ENCODE data around the gene WNT7A.

Gene WNT7A

DNA sequence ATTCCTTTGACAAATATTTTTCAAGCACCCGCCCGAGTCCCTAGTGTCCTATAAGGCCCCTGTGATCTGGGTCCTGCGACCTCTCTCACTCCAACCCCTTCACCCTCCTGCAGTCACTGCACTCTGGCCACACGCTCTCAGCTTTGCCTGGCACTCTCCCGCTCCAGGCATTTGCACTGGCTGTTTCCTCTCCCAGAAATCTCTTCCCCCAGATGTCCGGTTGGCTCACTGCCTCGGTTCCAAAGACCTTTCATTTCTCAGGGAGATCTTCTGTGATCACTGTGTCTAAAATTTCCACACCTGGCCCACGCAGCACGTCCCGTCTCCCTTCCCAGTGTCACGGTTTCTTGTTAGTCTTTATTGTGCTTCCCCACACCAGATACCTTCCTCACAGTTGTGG is 97.4 kb downstream of the WNT7A start:
- DNase-seq (ENCODE audit: extremely low spot score, insufficient read length, low read depth) (no peak), FAIRE-seq (no peak)

DNA sequence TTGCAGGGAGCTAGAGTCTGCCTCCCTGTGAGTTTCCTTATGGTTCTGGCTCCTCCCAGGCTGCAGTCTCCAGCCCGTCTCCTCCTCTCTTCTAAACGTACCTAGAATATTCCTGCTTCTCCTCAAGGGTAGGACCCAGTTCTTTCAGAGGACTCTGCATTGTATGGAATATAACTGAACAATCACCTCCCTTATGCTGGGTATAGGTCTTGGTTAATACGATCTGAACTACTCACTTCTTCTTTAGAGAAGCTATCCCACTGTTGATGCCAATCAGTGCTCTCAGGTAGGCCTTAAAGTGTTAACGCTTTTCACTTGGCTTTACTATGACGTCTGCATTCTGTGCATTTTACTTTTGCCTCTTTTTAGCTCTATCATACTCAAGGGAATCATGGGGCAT is 98.5 kb downstream of the WNT7A start:
- DNase-seq (ENCODE audit: extremely low spot score, insufficient read length, low read depth) (no peak), FAIRE-seq (no peak)

DNA sequence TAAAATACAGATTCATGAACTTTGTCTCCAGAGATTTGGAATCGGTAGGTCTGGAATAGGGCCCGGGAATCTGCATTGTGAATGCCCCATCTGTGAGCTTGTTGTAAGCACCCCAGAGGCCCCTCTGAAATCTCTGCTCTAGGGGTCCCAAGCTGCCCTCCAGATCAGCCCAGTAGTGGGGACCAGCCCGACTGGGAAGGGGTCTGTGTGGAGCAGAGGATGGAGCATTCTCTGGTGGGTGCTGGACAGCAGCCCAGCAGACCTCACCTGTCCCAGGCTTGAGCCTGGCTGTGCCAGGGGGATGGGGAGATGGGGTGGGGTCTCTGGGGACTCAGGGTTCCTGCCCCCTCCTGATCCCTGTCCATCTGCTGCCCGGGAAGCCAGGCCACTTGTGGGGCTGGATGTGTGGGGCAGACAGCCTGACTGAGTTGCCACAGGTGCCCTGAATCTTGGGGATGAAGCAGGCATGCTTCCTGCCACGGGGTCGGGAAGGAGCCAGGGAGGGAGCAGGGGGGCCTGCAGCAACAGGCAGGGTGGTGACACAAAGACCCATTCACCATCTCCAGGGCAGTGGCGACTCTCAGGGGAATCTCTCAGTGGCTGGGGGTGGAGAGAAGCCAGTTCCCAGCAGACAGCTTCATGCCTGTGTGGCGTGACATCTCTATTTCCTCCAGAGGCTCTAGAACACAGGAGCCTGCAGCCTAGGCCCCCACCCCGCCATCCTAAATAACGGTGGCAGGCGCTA is 99.3 kb downstream of the WNT7A start:
- no peak for FAIRE-seq

DNA sequence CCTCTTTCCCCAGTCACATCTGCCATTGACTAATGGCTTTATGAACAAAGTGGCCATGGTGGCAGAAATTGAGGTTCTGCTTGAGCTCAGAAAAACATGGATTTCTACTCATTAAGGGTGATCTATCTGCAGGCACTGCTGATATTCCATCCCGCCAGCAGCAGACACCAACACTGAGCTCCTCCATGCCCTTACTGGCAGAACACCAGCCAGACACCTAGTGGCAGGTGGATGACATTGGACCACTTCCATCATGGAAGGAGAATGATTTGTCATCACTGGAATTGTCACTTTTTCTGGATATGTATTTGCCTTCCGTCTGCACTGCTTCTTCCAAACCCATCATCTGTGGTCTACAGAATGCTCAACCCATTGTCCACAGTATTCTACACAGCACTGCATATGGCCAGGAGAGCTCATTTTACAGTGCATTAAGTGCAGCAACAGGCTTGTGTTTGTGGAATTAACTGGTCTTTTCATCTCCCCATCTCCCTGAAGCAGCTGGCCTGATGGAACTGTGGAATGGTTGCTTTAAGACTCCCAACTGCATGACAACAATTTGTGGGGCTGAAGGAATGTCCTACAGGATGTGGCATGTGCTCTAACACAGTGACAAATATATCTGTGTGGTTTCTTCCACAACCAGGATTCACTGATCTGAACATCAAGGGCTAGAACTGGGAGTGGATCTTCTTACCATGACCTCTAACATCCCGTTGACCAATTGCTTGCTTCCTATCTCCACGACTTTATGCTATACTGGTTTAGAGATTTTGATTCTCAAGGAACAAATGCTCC is 103.4 kb downstream of the WNT7A start:
- FAIRE-seq (no peak), DNase-seq (ENCODE audit: extremely low spot score, insufficient read length, low read depth) (no peak)

More for the DNA sequence above, 99.3 kb downstream of the WNT7A start:
- DNase-seq (ENCODE audit: extremely low spot score, insufficient read length, low read depth), result no peak

DNA sequence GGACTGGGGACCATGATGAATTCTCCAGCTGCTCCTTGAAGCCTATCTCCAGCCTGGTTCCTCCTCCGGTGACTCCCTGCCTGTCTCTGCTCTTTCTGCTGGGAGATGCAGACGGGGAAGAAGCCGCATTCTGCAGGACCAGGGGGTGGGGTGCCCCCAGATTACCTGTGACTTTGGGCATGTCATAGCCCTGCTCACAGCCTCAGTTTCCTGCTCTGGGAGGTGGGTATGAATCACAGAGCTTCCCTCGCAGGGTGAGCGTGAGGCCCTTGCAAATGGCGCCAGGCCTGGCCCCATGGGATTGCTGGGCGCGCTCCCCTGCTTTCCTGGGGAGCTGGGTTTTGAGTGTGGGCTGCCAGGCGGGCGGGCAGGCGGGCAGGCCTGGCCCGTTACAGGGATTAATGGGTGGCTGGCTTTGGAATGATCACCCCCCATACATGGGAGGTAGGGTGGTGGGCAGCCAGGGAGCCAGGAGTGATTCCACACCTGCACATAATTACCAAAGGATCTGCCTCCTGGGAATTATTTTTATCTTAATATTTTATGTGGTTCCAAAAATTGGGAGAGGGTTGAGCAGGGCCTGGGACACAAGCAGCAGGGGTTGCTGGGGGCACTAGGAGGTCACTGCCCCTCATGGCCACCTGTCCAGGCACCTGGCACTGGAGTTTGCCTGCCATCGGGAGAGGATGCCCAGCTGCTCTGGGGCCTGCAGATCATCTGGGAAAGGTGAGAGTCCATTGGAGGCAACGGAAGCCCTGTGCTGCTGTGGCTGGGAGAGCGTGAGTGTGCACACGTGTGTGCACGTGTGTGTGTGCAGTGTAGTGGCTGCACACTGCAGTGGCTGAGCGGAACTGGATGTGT is 106.8 kb downstream of the WNT7A start:
- DNase-seq (ENCODE audit: extremely low spot score, insufficient read length, low read depth) (no peak), FAIRE-seq (no peak)

DNA sequence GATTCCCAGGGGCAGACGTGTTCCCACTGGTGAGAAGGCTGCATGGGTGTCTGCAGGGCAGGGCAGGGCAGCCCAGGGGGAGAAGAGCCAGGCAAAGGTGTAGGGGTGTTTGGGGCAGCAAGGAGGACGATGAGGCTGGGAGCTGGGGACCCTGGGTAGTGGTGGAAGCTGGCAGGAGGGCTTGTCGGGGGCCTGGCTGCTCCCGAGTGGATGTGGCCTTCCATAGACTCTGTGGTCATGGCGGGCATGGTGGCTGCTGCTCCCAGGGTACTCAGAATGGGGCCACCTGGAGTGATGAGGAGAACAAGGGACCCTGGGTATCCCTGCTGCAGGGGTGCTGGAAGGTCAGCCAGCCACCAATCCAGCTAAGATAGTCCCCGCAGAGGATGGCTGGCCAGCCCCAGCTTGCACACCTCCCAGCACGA is 107.5 kb downstream of the WNT7A start:
- DNase-seq (ENCODE audit: extremely low spot score, insufficient read length, low read depth) (no peak), FAIRE-seq (no peak)

DNA sequence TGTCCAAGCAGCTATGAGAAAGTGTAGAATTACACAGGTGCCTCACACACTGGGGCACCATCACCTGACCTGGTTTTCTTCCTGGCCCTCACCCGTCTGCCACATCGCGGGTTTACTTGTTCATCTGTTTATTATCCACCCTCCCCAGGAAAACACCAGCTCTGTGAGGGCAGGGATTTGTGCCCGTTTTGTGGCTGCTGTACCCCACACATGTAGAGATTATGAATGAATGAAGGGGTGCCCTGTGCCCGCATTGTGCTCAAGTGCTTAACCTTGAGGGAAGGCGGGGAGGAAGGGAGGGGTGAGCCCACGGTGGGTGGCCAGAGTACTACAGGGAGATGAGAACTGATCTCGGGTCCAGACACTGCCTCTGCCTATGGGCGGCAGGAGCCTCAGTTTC is 108.4 kb downstream of the WNT7A start:
- FAIRE-seq (no peak), DNase-seq (ENCODE audit: extremely low spot score, insufficient read length, low read depth) (no peak)

DNA sequence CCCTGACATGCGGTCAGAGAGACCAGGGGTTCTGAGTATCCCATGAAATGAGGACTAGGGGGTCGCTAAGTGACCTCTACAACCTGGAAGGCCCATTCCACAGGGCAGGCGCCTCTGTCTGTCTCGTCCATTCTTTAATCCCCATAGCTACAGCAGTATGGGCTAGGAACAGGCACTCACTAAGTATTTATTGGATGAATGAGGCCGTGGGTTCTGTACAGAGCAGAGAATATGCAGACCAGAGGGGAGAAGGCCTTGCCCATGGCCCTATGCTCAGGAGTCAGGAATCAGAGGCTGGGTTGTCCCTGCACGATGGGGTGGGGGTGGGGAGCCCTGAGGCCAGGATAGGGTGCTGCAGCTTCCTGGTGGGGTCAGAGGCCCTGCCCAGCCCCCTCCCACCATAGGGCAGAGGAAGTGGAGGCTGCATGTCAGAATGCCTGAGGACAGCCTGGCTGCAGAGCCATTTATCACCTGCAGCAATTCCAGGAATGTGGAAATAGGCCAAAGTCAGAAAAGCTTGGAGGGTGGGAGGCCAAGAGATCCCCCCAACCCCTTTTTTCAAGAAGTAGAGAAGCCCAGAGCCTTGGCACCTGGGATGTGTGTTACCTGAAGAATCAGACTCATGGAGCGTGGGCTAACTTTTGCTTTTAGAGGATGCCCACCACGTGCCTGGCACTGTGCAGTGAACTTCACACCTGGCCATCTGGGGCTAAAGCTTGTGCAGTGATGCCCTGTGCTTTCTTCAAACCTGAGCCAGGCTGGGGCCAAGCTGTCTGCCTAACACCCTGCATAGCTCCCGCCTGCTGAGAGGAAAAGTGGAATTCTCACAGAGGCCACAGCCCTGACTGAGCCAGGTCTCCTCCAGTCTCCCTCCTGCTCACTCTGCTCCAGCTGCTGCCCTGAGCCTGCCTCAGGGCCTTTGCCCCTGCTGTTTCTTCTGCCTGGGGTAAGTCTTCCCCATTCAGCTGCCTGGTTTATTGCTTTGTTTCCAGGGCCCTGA is 109.4 kb downstream of the WNT7A start:
- DNase-seq (ENCODE audit: extremely low spot score, insufficient read length, low read depth), result no peak
- no peak for FAIRE-seq

DNA sequence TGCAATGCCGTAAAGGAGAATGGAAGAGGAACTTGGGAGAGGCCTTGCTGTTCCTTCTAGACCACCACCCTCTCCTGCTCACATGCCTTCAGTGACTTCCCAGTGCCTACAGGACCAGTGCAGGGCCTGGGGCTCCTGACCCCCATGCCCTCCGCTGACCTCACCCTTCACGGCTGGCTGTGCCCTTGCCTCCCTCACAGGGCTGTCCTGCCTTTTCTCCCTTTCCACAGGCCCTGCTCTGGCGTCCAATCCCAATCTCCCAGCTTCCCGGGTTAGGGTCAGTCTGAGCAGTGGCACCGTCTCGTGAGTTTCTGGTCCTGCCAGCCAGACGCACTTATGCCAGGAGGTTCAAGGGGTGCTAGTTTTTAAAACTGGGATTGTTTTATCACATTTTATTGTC is 110.4 kb downstream of the WNT7A start:
- DNase-seq (ENCODE audit: extremely low spot score, insufficient read length, low read depth), result no peak
- FAIRE-seq, result no peak

DNA sequence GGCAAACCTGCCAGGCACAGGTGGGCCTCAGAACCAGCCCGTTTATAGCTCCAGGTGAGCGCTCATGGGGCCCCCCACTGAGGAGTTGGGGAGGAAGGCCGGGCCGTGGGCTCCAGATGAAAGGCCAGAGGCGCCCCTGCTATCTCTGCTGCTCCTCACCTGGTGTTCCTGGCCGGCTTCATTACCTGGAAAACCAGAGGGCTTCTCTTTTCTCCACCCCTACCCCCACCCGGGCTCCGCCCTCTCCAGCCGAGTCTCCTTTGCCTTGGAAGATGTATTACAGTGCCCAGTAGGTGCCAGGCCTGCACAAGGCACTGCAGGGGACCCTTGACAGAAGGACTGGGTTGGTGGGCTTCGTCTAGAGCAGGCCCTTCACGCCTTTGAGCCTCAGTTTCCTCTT is 111.4 kb downstream of the WNT7A start:
- no peak for FAIRE-seq
- no peak for DNase-seq (ENCODE audit: extremely low spot score, insufficient read length, low read depth)

DNA sequence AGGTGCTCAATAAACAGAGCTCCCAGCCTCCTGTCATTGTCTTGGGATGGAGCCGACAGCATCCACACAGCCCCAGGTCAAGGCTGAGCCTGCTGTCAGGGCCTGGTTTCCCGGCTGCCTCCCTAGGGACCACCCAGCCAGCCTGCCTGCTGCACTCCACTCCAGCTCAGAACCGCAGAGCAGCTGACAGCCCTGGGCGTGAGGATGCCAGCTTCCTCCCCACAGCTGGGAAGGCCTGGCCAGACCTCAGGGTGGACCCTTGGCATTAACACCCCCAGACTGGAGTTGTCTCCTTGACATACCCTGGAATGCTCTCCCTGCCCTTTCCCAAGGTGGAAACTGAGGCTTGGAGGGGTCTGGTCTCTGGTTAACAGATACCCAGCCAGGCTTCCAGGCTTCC is 112.0 kb downstream of the WNT7A start:
- DNase-seq (ENCODE audit: extremely low spot score, insufficient read length, low read depth), result no peak
- FAIRE-seq, result no peak

DNA sequence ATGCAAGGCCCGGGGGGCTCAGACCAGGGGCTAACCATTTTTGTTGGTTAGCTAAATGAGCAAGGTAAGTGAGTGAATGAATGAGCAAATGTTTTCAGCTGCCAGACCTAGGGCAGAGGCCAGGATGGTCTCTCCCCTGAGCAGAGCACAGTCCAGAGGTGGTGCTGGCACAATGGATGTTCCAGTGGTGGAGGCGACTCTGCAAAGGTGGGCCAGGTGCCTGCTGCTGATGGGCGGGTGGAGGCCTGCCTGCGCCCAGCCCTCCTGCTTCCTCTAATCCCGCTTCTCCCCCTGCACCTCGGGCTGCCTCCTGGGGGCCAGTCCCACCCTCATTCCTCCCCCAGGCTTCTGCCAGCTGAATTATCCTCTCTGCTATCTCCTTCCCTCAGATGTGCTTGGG is 112.8 kb downstream of the WNT7A start:
- FAIRE-seq (no peak), DNase-seq (ENCODE audit: extremely low spot score, insufficient read length, low read depth) (no peak)
